ENCODE measurements around the gene PROZ. TPM values are rescaled to one million over a fixed set of nuclear protein-coding genes. Genes with fewer than 3 reads are reported as not detected.

The PROZ gene
- total RNA-seq, 1 experiment from 2014 or later = not detected

DNA sequence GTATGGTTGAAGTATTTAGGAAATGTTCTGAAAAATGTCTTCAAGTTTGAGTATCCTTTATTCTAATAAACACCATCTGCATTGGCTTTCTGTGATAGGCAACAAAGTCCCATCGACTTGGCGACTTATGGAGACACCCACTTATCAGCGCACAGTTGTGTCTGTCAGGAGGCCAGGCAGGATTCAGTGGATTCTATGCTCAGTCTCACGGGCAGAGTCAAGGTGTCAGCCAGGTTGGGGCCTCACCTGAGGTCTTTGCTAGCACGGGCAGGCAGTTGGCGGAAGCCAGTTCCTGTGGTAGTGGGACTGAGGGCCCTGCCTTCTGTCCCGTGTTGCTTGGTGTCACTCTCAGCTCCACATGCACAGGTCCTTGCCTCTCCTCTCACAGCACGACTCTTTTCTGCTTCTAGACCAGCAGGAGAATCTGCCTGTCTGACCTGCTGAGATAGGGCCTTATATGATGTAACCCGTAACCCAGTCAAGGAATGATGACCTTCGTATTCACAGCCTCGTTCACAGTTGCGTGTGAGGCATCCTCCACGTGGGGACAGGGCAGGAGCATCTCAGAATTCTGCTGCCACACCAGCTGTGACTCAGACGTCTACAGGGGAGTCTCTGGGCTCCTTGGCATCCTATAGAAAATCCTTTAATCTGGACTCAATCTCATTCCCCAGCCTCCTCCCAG is 61.0 kb downstream of the PROZ start:
- H3K9me3 Mint-ChIP-seq = no peaks in the 10 kb centered on the region
- no peaks in the 10 kb centered on the region for H3K27me3 Mint-ChIP-seq (ENCODE audit: low read depth)
- peaks cover 5% of the 10 kb centered on the region; the same call in 1 of the 2 replicates for H3K4me1 ChIP-seq (ENCODE audit: insufficient read depth, low read length)
- no peak overlapping the region for H3K27ac ChIP-seq (ENCODE audit: insufficient read length, low read depth, low read length)
- H3K18ac ChIP-seq (ENCODE audit: insufficient read length, low read depth, low read length) = no peak overlapping the region
- no peak overlapping the region for H4K5ac ChIP-seq (ENCODE audit: insufficient read length, low read depth, low read length)
- no peak overlapping the region for H4K8ac ChIP-seq (replicated peaks; ENCODE audit: insufficient read length, low read depth, low read length)
- H4K91ac ChIP-seq (ENCODE audit: insufficient read length, low read depth, low read length) = no peak overlapping the region
- no peak overlapping the region for H2AFZ ChIP-seq (ENCODE audit: low read length)
- H2BK12ac ChIP-seq (ENCODE audit: insufficient read length, low read depth, low read length) = no peak overlapping the region
- no peak overlapping the region for H2BK20ac ChIP-seq (ENCODE audit: low read depth, low read length, poor library complexity, severe bottlenecking)
- no peaks in the 10 kb centered on the region for H3K4me1 Mint-ChIP-seq
- no peak overlapping the region for H3T11ph ChIP-seq (ENCODE audit: low read length)
- TF ChIP-seq CTCF (conservative IDR thresholded peaks at IDR 0.05) = no peak
- no peaks in the 10 kb centered on the region for H3K9me3 ChIP-seq (ENCODE audit: control insufficient read depth, low read depth, low read length)
- H3K23ac ChIP-seq (ENCODE audit: insufficient read length, low read depth, low read length) = no peak overlapping the region
- no peak overlapping the region for H3K56ac ChIP-seq (ENCODE audit: insufficient read length, low read depth, low read length)
- H2BK120ac ChIP-seq (ENCODE audit: low read depth, low read length, poor library complexity, severe bottlenecking) = no peak overlapping the region
- no peaks in the 10 kb centered on the region for H4K20me1 ChIP-seq (ENCODE audit: control insufficient read depth, insufficient read depth, insufficient read length)
- no peak overlapping the region for H3K14ac ChIP-seq (ENCODE audit: insufficient read depth, low read length)
- no peak overlapping the region for H3K4me3 Mint-ChIP-seq
- H2AK5ac ChIP-seq (ENCODE audit: insufficient read length, low read length) = no peak overlapping the region
- no peaks in the 10 kb centered on the region for H3K27me3 ChIP-seq (ENCODE audit: insufficient read depth, low read length)
- DNase-seq = no peak
- H2BK15ac ChIP-seq (ENCODE audit: low read depth, low read length) = no peak overlapping the region
- H3K4me2 ChIP-seq (ENCODE audit: insufficient read depth, insufficient read length, low read length) = no peak overlapping the region
- no peak overlapping the region for H2BK5ac ChIP-seq (ENCODE audit: insufficient read length, low read length)
- no peak overlapping the region for H3K4ac ChIP-seq (ENCODE audit: low read depth, low read length)
- H3K79me2 ChIP-seq (ENCODE audit: insufficient read depth, low read length) = peaks cover 47% of the 10 kb centered on the region
- peaks cover 4% of the 10 kb centered on the region for H3K79me1 ChIP-seq (ENCODE audit: insufficient read depth, low read depth, low read length, poor library complexity, severe bottlenecking)
- H3K23me2 ChIP-seq (ENCODE audit: insufficient read length, low read depth, low read length, poor library complexity, severe bottlenecking) = no peaks in the 10 kb centered on the region
- H3K9ac ChIP-seq (ENCODE audit: extremely low read depth, insufficient read length, low read length) = no peak overlapping the region
- WGBS (ENCODE audit: extremely low coverage, insufficient read length, low lambda C conversion rate) = no CpG with 5 or more reads among the region's 14 CpGs
- H3K36me3 Mint-ChIP-seq (ENCODE audit: insufficient read depth in 1 of 3, low read depth in 3 of 3) = peaks cover 29 to 52% (median 44%) of the 10 kb centered on the region in 3 experiments
- H3K27ac Mint-ChIP-seq = peak overlapping the region in 2 of 3 experiments; percentile 41 to 83; a peak in 4 of 7 replicates

Data from H9 (cell line).